ENCODE results near the gene TP53I11.

Gene TP53I11

GRCh38 chr11:44955015-44955738 lies 4.5 kb upstream of the TP53I11 start:
- DNase-seq (ENCODE audit: low spot score), result no peak

DNA sequence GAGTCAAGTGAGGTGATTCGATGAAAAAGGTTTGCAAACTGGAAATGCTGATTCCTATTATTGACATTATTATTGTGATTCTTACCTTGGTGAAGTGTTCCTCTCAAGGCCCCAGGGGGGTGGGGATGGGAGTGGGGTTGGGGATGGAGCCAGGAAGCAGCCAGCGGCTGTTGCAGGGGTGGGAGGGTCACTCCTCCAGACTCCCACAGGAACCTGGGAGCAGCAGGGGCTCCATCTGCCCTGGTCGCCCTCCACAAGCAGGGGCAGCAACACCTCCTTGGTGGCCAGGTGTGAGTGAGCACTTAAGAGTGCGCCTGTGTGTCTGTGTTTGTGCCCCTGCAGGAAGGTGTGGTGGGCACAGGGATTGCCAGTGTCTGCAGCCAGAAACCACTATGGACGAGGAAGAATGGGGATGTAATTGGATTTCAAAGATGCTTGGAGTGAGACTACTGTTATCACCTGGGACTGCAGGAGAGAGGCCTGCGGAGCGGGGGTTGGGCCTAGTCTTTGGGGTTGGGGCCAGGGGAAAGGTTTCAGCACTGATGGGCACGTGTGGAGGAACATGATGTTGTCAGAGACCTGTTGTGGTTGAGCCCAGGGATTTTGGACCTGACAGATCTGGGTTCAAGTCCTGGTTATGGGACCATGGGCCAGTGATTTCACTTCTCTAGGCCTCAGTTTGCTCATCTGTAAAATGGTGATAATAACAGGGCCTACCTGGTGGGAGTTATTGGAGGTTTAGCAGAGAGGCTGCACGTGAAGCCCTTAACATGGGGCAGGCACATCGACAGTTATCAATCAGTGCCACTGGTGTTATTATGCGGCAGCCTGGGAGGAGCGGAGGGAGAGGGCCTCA lies 3.6 kb upstream of the TP53I11 start:
- no peak for DNase-seq (ENCODE audit: low spot score)

DNA sequence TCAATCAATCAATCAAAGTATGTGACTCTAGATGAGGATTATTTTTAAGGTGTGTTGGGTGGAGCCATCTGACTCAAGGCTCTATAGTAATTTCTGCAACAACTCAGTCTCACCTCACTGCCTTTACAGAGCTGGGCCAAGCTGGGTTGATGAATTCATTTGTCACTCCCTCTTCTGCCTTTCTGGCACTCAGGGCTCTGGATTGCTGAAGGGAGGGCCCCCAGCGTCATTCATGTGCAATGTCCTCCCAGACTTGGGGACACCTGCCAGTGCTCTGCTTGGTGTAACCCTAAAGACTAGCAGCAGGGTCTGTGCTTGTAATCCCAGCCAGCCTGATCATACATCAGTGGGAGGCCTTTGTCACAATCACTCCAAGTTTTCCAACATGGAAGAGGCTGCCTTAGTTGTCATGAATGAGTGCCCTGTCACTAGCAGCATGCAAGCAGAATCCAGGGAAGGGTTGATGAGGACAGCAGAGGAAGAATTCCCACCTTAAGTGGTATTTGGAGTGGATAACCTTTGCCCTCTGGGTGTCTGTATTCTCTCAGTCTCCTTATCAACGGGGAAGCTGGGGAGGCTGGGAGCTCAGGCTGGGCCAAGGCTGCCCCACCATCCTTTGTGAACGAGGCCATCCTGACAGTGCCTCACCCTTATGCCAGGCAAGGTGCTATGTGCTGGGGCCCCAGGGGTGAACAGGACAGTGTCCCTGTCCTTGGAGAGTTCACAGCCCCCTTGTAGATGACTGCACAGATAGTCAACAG lies 2.0 kb upstream of the TP53I11 start:
- no peak for DNase-seq (ENCODE audit: low spot score)

- DNase-seq (ENCODE audit: low spot score), result no peak
Measured at GRCh38 chr11:44952082-44952481, 1.4 kb upstream of the TP53I11 start.

DNA sequence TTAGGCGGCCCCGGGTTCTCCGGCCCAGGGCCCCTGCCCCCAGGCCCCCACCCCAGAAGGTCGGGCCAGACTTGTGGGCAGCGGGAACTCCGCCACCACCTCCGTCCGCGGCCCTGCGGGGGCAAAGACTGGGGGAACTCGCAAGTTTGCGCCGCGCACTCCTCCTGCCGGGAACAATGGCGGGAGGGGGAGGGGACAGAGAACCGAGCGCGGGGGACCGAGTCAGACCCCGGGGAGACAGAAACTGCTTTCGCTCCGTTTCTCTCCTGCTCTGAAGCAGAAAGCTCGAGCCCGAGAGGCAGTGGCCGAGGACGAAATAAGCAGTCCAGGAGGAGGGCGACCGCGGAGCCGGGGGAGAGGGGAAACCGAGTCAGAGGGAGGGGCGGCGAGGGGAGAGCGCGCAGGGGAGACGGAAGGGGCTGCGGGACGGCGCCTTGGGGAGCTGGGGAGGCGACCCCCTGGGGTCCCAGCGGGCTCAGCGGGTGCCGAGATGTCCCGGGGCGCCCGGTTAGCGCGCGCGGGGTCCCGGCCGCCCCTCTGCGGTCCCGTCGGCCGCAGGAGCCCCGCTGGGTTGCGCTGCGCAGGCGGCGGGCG lies 555 bp downstream of the TP53I11 start:
- no peak for DNase-seq (ENCODE audit: low spot score)

DNA sequence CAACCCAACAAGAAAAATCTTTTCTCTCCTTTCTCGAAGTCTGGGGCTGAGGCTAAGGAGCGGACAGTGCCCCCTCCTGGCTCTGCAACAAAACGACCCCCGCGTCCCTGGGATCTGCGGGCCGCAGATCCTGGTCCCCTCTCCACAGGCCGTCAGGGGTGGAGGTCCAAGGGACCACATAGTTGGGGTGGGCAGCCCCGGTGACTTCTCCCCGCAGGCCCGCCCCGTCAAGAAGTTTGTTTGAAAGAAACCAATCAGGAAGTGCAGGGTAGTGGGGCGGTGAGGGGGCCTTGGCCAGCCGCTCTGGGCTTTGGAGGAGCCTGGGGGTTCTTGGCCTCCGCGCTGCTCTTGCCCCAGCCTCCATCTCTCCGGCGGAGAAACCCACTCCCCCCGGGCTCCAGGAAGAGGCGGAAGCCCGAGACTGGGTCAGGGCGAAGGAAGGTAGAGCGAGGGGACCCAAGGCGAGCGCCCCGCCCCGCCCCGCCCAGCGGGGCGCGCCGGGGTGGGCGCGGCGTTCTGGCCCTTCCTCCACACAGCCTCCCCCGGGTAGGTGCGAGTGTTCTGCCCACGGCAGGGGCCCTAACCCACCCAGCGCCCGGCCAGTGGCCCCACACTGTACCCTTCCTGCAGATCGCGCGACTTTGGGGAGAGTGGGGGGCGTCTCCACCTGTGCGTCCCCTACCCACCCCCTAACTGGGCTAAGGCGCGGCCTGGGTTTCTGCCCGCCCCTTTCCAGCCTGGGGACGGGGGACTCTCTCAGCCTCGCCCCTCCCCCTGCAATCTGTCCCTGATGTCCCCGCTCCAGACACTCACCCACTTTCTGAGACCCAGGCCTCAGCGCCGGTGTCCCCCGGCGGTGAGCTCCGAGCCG lies 1.3 kb downstream of the TP53I11 start:
- no peak for DNase-seq (ENCODE audit: low spot score)

DNA sequence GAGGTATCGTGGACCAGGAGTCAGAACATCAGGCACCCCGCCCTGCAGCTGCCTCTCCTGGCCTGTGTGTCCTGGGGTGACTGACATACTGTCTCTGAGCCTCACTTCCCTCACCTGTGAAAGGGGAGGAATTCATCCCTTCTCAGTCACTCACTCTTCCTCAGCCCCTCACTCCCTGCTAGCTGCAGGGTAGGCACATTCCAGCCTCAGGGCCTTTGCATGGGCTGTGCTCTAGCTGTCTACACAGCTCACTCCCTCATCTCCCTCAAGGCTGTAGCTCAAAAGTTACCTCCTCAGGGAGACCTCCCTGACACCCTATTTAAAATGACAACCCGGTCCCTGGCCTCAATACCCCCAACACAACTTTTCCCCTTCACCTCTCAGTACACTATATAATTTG lies 2.5 kb downstream of the TP53I11 start:
- DNase-seq (ENCODE audit: low spot score), result no peak

- no peak for DNase-seq (ENCODE audit: low spot score)
Measured at GRCh38 chr11:44947114-44947513, 3.6 kb downstream of the TP53I11 start.

DNA sequence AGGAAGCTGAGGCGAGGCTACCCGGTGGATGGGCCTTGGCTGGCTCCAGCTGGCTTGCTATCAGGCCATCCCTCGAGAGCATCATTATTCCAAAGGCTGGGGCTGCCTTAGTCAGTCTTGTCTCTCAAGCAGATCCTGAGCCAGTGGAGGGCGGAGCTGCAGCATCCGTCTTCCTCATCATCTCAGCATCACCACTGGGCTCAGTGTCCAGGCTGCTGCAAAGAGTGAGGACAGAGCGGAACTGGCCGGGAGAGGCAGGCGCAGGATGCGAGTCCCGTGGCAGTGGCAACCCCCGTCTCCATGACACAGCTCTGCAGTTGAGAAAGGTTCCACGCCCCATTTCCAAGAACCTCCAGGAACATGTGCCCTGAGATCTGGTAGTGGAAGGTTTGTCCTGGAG lies 4.4 kb downstream of the TP53I11 start:
- no peak for DNase-seq (ENCODE audit: low spot score)

DNA sequence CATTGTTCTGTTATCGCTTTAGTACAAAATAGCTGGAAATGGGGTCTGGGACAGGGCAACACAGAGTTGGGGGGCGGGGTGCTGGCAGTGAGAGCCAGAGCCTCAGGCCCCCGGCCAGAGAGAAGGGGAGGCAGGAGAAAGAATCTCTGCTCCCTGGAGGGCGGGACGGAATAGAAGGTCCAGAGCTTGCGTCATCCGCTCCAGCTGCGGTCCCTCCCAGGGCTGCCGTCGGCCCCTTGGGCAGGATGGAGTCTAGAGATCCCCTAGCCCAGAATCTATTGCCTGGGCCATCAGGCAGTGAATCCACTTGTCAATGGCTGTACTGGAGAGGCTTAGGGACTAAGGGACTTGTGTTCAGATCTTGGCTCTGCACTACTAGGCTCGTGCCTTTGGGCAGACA lies 5.0 kb downstream of the TP53I11 start:
- DNase-seq (ENCODE audit: low spot score), result no peak

DNA sequence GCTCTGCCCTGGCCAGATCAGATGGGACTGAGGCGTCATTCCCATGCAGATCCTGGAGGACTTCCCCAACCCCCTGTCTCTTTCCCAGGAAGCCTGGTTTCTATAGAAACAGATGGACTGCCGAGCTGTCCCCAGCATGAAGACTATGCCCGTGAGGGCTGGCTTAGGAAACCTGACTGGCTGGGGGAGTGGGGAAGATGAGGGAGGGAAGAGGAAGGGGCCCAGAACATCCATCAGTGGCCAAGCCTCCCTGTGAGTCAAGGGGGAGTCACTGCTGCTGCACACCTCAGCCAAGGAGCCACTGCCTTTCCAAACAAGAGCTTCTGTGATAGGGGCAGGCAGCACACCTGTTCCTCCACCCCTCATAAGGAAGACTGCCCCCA lies 5.8 kb downstream of the TP53I11 start:
- no peak for DNase-seq (ENCODE audit: low spot score)

DNA sequence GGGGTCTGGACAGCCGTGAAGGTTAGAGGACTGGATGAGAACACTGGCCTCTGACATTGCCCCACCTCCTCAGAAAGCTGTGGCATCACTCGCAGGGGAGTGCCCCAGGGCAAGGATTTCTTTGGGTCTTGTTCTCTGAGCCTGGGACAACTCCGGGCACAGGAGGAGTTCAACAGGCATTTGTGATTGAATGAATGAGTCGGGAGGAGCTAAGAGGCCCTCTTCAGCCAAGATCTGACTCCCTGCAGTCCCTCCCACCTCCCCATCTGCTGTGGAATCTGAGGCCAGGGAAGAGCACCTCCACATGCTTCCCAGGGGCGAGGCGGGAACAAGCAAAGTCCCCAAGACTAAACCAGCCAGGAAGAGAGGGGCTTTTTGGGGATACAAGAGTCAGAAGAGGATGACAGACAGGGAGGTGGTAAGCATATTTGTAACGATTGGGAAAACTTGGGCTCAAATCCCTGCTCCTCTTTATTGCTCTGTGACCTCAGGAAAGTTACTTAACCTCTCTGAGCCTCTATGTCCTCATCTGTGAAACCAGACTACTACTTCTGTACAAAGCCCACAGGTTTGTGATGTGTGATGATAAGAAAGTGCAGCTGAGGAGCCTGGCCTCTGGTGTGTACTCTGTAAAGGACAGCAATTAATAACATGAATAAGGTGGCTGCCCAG lies 6.4 kb downstream of the TP53I11 start:
- DNase-seq (ENCODE audit: low spot score), result no peak

GRCh38 chr11:44943696-44944095 lies 7.0 kb downstream of the TP53I11 start:
- DNase-seq (ENCODE audit: low spot score), result no peak

GRCh38 chr11:44943118-44943517 lies 7.6 kb downstream of the TP53I11 start:
- no peak for DNase-seq (ENCODE audit: low spot score)

DNA sequence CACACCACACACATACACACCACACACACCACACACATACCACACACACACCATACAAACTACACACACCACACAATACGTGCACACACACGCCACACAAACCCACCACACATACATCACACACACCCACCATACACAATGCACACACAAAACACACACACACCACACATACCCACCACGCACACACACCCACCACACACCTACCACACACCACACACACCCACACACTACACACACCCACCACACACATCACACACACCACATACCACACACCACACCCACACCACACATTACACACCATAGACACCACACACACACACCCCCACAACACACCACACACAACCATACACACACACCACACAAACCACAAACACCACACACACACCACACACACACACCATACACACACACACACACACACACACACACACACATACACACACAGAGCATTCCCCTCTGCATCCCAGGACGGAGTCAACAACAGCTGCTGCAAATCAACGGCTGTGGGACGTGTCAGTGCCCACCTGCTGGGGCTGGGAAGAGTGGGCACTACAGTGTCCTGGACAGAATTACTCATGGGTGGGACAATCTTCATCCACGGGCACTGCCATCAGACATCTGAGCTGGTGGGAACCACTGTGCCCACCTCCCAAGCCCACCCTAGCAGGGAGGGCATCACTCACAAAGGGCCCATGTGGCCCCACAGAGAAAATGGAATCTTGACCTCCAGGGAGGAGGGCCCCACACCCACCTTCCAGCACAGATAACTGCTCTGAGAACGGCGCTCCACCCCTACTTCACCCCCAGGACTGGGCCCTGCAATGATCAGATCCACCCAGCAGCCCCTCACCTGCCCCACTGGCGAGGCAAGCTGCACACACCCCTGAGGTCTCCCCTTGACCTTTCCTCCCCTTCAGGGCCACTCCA lies 8.4 kb downstream of the TP53I11 start:
- DNase-seq (ENCODE audit: low spot score), result no peak

DNA sequence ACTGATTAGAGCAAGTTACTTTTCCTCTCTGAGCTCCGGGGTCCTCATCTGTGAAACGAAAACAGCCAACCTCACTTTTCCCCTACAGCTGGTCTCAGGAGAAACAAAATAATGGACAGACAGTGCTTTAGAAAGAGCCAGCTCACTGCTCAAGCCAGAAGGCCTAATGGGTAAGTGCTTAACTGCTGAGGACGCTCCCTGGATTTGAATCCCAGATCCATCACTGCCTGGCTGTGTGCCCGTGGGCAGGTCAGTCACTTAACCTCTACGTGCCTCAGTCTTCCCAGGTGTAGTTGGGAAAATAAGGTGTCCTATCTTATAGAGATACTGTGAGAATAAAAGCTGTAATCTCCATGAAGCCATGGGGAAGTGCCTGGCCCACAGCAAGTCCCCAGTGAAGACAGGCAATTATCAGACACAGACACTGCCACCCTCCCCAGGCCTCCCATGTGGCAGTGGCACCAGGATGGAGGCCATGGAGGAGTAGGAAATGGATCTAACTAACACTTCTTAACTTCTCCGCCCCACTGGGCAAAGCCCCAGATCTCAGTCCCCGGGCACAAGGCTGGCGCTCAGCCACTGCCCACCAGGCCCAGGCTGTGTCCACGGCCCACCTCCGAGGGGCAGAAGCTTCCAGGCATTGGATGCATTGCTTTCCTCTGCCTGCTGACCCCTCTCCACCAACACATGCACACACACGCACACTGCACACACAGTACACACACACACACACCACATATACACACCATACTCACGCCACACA lies 9.2 kb downstream of the TP53I11 start:
- no peak for DNase-seq (ENCODE audit: low spot score)

DNA sequence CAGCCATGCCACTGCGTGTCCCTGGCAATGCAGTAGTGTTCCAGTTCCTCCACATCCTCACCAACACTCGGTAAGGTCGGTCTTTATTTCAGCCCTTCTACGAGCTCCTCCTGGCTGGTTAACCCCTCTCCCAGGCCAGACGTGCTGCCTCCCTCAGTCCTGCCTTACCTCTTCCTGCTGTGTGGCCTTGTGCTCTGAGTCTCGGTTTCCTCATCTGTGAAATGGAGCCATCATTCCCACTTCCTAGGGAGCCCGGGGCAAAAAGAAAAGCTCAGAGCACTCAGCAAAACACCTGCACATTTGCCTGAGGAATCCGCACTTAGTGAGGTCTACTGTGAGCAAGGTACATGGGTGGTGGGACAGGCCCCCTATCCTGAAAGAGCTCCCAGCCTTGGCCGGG lies 9.8 kb downstream of the TP53I11 start:
- no peak for DNase-seq (ENCODE audit: low spot score)

GRCh38 chr11:44940404-44940803 lies 10.3 kb downstream of the TP53I11 start:
- no peak for DNase-seq (ENCODE audit: low spot score)

All from activated CD4-positive, alpha-beta T cell treated with anti-CD3 and anti-CD28 coated beads, Interleukin-2, Interleukin-4, amounts not matched to agents 100 ng/mL and 50 ng/mL, durations not matched to agents 16 hours and 8 hours (primary cell).